ENCODE data around the gene MFAP3. TPM values are rescaled to one million over a fixed set of nuclear protein-coding genes. Genes with fewer than 3 reads are reported as not detected.

The MFAP3 gene
- total and polyA plus RNA-seq, 10 of the 15 experiments (the other 5 are each of a cell fraction or from before 2014, with no cell fraction given), result 2.5 to 22.9 (median 13.4) TPM

GRCh38 chr5:154038707-154039457 lies at the start of gene MFAP3, which contains the start of gene FAM114A2 (continued):
- TF ChIP-seq ZBTB40 (IDR thresholded peaks at IDR 0.05; ENCODE audit: borderline replicate concordance) (peak; percentile 98), YY1 (IDR thresholded peaks at IDR 0.05; ENCODE audit: low read depth, low read length) (peak; percentile 78), SIN3A (IDR thresholded peaks at IDR 0.05; ENCODE audit: low read depth, low read length) (no peak), NFXL1 (IDR thresholded peaks at IDR 0.05; ENCODE audit: borderline replicate concordance) (no peak), EGR1 (IDR thresholded peaks at IDR 0.05; ENCODE audit: borderline replicate concordance in 1 of 2, low read depth in 2 of 2, low read length in 2 of 2) (peak in 1 of 2 experiments; percentile 75; a peak in 2 of 3 replicates), ZNF207 (IDR thresholded peaks at IDR 0.05; ENCODE audit: borderline replicate concordance) (peak; percentile 59; the same call in 1 of the 2 replicates), KAT2A (conservative IDR thresholded peaks at IDR 0.05; ENCODE audit: control insufficient read depth, low read depth, low read length) (no peak), EP300 (IDR thresholded peaks at IDR 0.05; ENCODE audit: borderline replicate concordance in 1 of 2, control insufficient read depth in 1 of 2, low read depth in 2 of 2, low read length in 2 of 2) (no peak)

Data from GM12878 (cell line).